Endothelial cell of hepatic sinusoid (primary cell): ENCODE data around the gene COIL.

Experiments used
- in situ Hi-C: cut with HindIII; loops from 2 replicates; pipeline ENCODE4 v1.10.0; 2017; ENCODE audit warnings: low sequenced_read_pairs

Gene COIL

DNA sequence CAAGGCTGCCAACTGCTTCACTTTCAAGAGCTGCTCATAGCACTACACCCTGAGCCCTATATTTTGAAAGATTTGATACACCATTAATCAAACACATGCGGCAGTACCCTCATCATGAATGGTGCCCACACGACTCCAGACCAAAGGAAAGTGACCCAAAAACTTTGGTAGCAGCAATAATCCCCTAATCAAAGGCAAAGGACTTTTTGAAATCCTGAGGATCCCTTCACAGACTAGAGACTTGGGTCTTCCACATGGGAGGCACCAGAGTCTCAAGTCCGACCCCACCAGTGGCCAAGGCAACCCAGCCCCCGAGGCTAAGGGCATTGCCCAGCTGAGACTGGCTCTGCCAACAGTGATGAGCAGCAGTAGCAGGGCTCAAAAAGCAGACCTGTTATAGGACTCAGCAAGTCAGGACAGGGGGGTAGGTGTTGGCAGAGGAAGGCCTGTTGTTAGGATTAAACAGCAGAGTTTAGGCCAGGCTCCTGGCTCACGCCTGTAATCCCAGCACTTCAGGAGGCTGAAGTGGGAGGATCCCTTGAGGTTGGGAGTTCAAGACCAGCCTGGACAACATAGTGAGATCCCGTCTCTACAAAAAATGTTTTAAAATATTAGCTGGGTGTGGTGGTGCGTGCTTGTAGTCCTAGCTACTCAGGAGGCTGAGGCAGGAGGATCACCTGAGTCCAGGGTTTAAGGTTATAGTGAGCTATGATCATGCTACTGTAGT, 50.2 kb downstream of the COIL start:
- in situ Hi-C loops, result no loop called here

DNA sequence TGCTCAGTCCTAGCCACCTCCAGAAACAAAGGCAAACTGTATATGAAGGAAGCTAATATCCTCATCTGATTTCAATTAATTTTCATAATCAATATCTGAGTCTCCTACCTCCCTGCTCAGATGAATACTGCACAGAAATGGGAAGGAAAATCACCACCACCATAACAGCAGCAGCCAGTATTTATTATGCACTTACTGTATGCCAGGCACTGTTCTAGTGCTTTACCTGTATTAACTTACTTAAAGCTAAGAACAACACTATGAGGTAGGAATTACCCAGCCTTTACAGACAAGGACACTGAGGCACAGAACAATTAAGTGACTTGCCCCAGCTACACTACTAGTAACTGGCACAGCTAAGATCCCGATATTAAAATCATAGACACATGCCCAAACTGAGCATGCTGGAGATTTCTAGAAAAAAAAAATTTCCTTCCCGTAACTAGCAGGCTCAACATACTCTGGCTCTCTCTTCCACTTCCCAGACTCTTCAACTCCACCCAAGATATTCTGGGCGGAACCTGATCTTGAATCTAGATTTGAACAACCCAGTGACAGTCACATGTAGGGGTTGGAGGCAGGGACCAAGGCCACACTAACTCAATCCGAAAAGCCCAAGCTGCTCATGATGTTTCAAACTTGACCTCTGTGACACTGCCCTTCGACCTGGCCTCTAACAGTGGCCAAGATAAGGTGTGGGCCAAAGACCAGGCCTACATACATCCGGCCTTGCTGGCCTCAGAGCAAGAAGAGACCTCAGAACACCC, 50.9 kb downstream of the COIL start:
- in situ Hi-C loops, result no loop called here

DNA sequence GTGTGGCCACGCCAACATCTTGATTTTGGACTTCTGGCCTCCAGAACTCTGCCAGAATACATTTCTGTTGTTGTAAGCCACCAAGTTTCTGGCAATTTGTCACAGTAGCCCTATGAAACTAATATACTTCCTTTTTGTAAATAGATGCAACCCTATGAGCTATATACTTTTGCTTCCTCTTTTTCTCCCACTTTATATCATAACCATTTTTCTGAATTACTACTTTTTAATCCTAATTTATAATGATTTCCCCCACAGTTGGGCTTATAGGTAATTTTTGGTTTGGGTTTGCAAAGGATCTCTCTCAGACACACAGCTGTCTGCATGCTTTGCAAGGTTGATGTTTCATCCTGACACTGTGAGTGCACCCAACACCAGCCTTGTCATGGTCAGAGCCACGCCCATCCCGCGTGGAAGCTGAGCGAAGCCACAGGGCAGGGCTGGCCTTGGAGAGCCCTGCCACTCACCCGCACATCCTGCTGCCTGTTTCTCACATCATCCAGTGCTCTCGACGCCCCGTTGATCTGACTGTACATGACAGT, 52.8 kb downstream of the COIL start:
- in situ Hi-C loops, result no loop called here

DNA sequence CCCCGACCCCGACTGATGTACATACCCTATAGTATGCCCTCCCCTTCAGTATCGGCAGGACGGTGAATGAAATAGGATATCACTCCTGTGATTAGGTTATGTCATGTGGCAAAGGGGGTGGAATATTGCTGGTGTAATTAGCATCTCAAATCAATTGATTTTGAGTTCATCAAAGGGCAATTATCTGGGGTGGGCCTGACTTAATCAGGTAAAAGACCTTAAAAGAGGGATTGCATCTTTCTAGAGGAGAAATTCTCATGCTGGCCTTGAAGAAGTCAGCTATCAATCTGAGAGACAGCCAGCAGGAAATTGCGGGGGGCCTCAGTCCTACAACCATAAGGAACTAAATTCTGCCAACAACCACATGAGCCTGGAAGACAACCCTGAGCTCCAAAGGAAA, 57.3 kb downstream of the COIL start:
- in situ Hi-C loops, result loop anchor here (5.0 kb wide), 1 partner anchor 51 kb away; no protein-coding TSS in a partner anchor

DNA sequence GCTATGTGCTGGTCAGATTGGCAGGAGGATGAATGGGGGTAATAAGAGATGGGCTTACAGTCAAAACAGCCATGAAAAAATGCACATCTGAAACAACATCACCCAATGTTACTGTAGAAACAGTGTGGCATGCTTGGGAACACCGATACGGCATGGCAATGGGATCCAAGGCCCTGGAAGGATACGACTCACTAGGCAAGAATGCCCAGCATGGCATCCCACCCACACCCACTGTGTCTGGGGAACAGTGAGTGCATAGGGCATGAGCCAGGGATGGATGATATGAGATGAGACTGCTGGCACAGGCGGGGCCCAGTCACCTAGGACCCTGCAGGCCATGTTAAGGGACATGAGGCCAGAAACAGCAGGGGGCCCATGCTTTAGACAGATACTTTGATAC, 58.5 kb downstream of the COIL start:
- in situ Hi-C loops, result loop anchor here (5.0 kb wide), 1 partner anchor 50 kb away; no protein-coding TSS in a partner anchor

DNA sequence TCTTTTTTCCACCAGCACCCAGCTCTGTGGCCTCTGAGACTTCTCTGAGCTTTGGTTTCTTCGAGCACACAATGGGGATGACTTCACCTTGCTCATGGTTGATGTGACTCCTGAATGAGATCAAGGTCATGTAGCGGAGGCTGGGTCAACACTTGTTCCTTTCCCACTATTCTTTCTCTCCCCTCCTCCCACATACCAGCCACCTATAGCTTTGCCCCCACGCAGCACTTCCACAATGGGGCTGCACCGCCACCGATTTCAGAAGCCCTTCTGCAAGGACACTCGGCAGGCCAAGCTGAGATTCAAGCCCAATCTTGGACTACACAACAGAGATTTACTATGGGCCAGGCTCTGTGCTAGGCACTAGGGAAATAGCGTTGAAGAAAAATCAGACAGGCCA, 61.4 kb downstream of the COIL start:
- in situ Hi-C loops, result no loop called here

DNA sequence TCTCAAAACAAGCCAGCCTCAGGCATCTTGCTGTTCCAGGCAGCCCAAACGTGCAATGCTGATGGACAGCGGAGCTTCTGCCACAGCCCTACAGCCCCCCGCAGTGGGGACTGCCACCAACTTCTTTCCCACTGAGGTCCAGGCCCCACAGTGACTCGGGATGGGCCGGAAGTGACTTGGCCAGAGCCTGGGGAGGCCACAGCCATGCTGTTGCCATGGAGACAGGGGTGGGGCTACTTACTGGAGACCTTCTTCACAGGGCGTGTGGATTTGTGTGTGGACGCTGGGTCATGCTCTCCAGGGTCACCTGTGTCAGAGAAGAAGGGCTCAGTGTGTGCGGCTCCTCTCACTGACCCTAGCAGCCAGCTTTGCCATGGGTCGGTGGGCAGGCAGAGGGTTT, 62.0 kb downstream of the COIL start:
- in situ Hi-C loops, result no loop called here

DNA sequence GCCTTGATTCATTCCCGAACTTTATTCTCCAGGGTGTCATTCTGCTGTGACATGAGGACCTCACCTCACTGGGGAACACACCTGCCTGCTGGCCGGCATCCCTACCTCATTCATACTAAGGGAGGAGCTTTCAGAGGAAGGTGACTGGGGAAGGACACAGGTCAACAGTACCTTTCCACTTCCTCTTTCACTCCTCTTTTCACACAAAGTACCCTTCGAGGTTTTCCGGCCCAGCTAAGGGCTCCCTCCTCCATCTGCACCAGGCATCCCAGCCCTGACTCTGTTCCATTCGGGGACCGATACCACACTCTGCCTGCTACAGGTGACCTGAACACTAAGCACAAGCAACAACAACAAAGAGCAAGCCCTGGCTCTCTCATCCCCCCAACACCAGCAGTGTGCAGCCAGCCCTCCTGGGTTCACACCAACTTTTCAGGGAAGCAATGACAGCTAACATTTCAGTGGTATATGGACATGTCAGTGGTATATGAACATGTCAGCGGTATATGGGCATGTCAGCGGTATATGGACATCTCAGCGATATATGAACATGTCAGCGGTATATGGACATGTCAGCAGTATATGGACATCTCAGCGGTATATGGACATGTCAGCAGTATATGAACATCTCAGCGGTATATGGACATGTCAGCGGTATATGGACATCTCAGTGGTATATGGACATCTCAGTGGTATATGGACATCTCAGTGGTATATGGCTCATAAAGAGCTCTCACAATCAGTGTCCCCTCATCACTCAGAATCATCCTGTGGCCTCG, 63.0 kb downstream of the COIL start:
- in situ Hi-C loops, result no loop called here

DNA sequence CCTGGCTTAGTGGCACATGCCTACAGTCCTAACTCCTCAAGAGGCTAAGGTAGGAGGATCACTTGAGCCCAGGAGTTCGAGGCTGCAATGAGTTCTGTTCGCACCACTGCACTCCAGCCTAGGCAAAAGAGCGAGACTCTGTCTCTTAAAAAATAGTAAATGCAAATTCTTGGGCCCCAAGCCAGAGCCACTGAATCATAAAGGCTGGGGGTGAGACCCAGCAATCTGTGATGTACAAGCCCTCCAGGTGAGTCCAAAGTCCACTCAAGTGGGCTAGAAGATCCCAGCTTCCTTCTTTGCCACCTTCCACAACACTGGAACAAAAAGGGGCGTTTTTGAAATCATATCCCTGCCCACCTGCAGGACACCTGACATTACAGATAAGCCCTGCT, 63.9 kb downstream of the COIL start:
- in situ Hi-C loops, result no loop called here

DNA sequence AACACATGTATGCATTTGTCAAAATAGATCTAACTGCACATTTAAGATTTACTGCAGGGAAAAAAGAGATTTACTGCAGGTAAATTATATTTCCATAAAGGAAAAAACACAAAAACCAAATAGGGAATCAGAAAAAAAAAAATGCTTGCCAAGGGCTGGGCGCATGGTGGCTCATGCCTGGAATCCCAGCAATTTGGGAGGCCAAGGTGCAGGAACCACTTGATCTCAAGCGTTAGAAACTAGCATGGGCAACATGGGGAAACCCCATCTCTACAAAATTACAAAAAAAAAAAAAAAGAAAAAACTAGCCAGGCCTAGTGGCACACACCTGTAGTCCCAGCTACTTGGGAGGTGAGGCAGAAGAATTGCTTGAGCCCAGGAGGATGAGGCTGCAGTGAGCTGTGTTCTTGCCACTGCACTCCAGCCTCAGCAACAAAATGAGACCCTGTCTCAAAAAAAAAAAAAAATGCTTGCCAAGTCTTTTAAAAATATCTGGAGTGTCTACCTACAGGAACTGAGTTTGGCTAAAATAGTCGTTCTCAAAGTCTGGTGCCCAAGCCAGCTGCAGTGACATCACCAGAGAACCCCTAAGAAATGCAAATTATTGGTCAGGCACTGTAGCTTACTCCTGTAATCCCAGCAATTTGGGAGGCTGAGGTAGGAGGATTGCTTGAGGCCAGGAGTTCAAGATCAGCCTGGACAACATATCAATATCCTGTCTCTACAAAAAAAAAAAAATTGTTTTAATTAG, 64.5 kb downstream of the COIL start:
- in situ Hi-C loops, result no loop called here

DNA sequence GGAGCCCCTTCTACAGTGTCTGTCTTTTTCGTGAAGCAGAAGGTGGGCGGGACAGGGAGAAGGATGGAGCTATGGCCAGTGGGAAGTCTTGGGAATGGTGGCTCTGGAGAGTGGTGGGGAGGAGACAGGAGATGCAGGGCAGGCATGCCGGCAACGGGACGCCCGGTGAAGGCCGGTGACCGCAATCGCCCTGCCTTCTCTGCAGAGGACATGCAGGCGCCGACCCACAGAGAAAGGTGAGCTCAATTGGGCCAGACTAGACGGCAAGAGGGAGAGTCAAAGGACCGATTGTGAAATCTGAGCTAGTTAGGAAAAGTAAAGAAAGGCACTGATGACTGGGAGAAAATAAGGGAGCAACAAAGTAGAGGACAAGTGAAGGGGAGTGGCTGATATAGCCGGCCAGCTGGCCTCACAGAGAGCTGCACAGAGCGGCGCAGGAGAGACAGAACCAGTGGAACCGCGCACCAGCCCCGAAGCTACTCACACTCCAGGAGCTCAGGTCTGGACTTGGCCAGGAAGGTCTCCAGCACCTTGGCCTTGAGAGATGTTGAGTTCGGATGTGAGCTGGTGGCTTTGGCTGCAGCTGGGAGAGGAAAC, 65.9 kb downstream of the COIL start:
- in situ Hi-C loops, result no loop called here

DNA sequence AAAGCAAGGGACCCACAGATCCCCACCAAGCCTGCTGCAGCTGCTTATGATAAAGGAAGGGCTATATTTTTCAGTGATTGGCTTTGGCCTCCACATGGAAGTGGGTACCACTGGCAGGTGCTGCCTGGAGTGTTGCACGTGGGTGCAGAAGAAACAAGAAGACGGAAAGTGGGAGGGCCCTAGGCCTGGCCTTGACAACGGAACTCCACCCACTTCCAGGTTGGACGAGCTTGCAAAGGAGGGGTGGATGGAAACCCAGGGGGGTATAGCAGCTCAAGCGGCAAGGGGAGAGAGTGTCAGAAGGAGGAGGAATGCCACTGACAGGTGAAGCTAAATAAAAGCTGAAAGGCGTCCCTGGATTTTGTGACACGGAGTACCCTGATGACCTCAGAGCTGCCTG, 67.3 kb downstream of the COIL start:
- in situ Hi-C loops, result no loop called here

DNA sequence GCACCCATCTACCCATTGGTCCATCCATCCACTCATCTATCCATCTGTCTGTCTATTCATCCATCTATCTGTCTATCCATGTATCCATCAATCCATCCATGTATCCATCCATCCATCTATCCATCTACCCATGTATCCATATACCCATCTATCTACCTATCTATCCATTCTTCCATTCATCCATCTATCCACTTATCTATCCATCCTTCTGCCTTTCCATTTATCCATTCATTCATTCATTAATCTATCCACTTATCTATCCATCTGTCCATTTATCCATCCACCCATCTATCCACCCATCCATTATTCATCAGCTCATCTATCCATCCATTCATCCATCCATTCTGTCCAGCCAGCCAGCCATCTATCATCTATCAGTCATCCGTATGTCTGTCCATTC, 68.5 kb downstream of the COIL start:
- in situ Hi-C loops, result no loop called here

DNA sequence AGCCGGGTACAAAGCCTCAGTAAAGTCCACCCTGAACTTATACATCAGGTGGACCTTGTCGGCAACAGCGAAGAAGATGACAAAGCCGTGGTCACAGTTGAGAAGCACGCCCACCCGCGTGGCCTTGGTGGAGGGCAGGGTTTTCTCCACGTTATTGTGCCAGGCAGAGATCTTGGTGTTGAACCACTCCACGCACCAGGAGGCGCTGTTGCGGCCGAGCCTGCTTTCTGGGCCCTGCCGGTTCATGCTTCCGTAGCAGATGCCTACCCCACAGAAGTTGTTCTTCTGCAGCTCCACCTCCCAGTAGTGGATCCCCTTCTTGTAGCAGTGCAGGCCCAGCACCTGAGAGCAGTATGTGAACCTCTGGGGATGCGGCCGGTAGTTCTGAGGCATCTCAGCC, 69.1 kb downstream of the COIL start:
- in situ Hi-C loops, result no loop called here

DNA sequence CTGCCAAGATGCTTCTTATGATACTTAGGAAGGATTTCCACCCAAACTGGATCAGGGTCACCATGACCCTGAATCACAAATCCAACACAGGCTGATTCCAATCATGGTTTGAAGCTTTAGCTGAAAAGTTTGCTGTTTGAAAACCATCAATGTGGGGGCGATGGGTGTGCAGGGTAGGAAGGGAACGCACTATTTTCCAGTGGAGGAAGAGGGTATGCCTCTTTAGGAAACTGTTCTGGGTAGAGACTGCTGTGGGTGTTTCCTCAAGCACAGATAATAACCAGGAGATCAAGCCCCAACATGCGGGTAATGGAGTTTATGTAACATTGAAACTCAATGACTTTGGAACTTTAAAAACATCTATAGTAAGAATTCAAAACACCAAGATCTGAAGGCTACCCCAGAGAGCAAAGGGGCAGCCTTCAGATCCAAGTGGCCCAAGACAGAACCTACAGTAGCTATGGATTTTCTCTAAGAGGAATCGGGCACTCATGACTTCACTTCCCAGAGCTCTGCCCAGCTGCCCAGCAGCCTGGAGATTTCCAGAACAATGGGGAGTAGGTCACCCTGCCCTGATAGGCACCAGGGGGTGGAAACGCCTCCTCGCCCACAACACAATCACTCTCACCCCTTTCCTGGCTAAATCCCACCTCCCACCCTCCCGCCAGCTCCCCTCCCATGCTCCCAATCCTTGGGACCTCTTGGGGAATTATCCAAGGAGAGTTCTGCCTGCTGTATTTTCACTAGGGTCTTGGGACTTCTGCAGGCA, 69.8 kb downstream of the COIL start:
- in situ Hi-C loops, result no loop called here

DNA sequence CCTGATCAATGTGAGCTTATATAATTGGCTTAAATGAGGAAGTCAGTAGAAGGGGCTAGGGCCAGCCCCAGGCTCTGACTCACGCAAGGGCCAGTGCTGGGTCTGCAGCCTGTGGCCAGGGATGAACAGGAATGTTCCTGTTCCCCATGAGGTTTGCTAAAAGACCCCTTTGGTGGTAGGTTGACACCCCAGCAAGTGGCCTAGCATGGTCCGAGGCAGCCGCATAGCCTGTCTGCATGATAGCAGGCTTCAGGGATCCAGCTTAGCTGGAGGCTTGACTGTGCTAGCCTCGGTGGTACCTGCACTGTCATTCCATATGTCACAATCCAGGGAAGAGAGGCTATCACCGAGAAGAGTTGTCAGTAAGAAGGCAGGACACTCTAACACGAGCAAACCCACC, 70.5 kb downstream of the COIL start:
- in situ Hi-C loops, result no loop called here
